ENCODE data around the gene SH3BP4.

Gene SH3BP4

DNA sequence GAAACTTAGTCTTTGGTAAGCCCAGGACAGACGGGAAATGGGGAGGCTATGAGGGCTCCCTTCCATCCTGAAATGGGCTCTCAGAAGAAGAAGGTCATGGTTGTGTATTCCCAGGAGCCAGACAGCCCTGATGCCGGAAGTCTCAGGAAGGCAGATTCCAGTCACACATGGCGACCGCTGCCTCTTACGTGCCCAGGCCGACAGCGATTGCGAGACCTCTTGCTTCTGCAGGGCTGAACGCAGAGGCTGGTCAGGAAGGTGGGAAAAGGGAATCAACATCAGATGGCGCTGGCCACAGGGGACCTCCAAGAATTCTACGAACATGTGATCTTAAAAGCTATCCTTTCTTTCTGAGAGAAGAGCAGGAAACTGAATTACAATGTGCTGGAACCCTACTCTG is 22.8 kb upstream of the SH3BP4 start:
- Histone ChIP-seq H3K27me3 (ENCODE audit: insufficient read depth, low read length, poor library complexity) (no peaks in the 10 kb centered on the region), H3K9ac (ENCODE audit: low read depth, low read length) (no peak overlapping the region), H3K79me2 (ENCODE audit: insufficient read depth, low read length) (no peaks in the 10 kb centered on the region), H3K36me3 (ENCODE audit: insufficient read depth, low read length) (no peaks in the 10 kb centered on the region), H3K4me1 (ENCODE audit: insufficient read depth, low read length) (no peaks in the 10 kb centered on the region), H3K9me3 (ENCODE audit: insufficient read depth, low read length, severe bottlenecking) (no peaks in the 10 kb centered on the region), H3K4me3 (ENCODE audit: low read depth in 1 of 2, low read length in 2 of 2) (no peak overlapping the region), H3K27ac (ENCODE audit: low read length) (no peak overlapping the region), H4K20me1 (ENCODE audit: insufficient read depth, low read length) (no peaks in the 10 kb centered on the region), H3K4me2 (ENCODE audit: insufficient read depth, low read length) (no peak overlapping the region), H2AFZ (ENCODE audit: low read depth, low read length) (no peak overlapping the region)
- DNase-seq (no peak), ATAC-seq (ENCODE audit: insufficient read depth, low read depth) (no peak)
- no peak for TF ChIP-seq EZH2 (IDR thresholded peaks at IDR 0.05; ENCODE audit: borderline replicate concordance, low read depth, low read length, severe bottlenecking)
- TF ChIP-seq, protein P1, sequence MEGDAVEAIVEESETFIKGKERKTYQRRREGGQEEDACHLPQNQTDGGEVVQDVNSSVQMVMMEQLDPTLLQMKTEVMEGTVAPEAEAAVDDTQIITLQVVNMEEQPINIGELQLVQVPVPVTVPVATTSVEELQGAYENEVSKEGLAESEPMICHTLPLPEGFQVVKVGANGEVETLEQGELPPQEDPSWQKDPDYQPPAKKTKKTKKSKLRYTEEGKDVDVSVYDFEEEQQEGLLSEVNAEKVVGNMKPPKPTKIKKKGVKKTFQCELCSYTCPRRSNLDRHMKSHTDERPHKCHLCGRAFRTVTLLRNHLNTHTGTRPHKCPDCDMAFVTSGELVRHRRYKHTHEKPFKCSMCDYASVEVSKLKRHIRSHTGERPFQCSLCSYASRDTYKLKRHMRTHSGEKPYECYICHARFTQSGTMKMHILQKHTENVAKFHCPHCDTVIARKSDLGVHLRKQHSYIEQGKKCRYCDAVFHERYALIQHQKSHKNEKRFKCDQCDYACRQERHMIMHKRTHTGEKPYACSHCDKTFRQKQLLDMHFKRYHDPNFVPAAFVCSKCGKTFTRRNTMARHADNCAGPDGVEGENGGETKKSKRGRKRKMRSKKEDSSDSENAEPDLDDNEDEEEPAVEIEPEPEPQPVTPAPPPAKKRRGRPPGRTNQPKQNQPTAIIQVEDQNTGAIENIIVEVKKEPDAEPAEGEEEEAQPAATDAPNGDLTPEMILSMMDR (IDR thresholded peaks at IDR 0.05; ENCODE audit: borderline replicate concordance, extremely low read depth, low read length, poor library complexity, severe bottlenecking): no peak

DNA sequence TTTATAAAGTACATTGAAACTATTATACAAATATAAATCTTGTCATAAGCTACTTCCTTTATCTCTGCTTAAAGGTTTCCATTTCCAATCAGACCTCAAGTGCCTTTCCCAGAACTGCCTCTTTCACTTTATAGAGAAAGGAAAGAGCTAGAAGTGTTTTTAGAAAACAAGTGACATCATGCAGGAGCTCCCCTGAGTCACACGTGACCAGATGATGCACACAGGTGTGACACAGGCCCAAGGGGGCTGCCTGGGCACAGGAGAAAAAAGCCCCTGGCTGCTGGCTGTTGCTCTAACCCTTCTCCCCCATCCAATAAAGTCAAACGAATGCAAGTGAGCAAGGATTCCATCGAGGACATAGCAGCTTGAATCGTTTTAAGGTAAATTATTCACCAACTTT is 21.4 kb upstream of the SH3BP4 start:
- H3K79me2 ChIP-seq (ENCODE audit: insufficient read depth, low read length): no peaks in the 10 kb centered on the region
- no peak overlapping the region for H3K9ac ChIP-seq (ENCODE audit: low read depth, low read length)
- H3K4me1 ChIP-seq (ENCODE audit: insufficient read depth, low read length): no peaks in the 10 kb centered on the region
- no peak overlapping the region for H2AFZ ChIP-seq (ENCODE audit: low read depth, low read length)
- peaks cover 1% of the 10 kb centered on the region for H3K27me3 ChIP-seq (ENCODE audit: insufficient read depth, low read length, poor library complexity)
- no peak overlapping the region for H3K27ac ChIP-seq (ENCODE audit: low read length)
- H4K20me1 ChIP-seq (ENCODE audit: insufficient read depth, low read length): no peaks in the 10 kb centered on the region
- H3K9me3 ChIP-seq (ENCODE audit: insufficient read depth, low read length, severe bottlenecking): no peaks in the 10 kb centered on the region
- no peak overlapping the region for H3K4me3 ChIP-seq (ENCODE audit: low read depth in 1 of 2, low read length in 2 of 2)
- TF ChIP-seq EZH2 (IDR thresholded peaks at IDR 0.05; ENCODE audit: borderline replicate concordance, low read depth, low read length, severe bottlenecking): no peak
- TF ChIP-seq, protein P1 (IDR thresholded peaks at IDR 0.05; ENCODE audit: borderline replicate concordance, extremely low read depth, low read length, poor library complexity, severe bottlenecking): no peak
- DNase-seq (no peak), ATAC-seq (ENCODE audit: insufficient read depth, low read depth) (no peak)
- H3K36me3 ChIP-seq (ENCODE audit: insufficient read depth, low read length): no peaks in the 10 kb centered on the region
- no peak overlapping the region for H3K4me2 ChIP-seq (ENCODE audit: insufficient read depth, low read length)

DNA sequence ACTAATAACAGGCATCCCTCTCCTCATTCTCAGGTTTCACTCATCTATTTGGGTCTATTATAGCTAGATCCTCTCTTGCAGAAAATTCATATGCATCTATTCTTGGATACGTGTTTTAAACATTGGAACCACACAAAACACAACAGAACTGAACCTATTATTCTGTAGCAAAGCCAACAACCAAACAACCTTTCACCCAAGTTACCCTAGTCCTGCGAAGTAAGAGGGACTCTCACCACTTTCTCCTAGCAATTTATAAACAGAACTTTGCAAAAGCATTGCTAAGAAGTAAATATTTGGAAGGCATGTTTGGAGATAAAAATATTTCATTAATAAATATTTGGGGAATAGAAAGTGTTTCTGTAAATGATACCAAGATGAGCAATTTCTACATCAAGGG is 20.4 kb upstream of the SH3BP4 start:
- Histone ChIP-seq H2AFZ (ENCODE audit: low read depth, low read length) (no peak overlapping the region), H3K27ac (ENCODE audit: low read length) (no peak overlapping the region), H3K4me3 (ENCODE audit: low read depth in 1 of 2, low read length in 2 of 2) (no peak overlapping the region), H3K27me3 (ENCODE audit: insufficient read depth, low read length, poor library complexity) (peaks cover 10% of the 10 kb centered on the region), H3K79me2 (ENCODE audit: insufficient read depth, low read length) (no peaks in the 10 kb centered on the region), H3K36me3 (ENCODE audit: insufficient read depth, low read length) (no peaks in the 10 kb centered on the region), H3K9me3 (ENCODE audit: insufficient read depth, low read length, severe bottlenecking) (no peaks in the 10 kb centered on the region), H3K4me1 (ENCODE audit: insufficient read depth, low read length) (no peaks in the 10 kb centered on the region), H3K4me2 (ENCODE audit: insufficient read depth, low read length) (no peak overlapping the region), H4K20me1 (ENCODE audit: insufficient read depth, low read length) (no peaks in the 10 kb centered on the region), H3K9ac (ENCODE audit: low read depth, low read length) (no peak overlapping the region)
- DNase-seq: no peak
- no peak for ATAC-seq (ENCODE audit: insufficient read depth, low read depth)
- no peak for TF ChIP-seq EZH2 (IDR thresholded peaks at IDR 0.05; ENCODE audit: borderline replicate concordance, low read depth, low read length, severe bottlenecking)
- TF ChIP-seq, protein P1 (IDR thresholded peaks at IDR 0.05; ENCODE audit: borderline replicate concordance, extremely low read depth, low read length, poor library complexity, severe bottlenecking): no peak

All from DND-41 (cell line).